Bone marrow (tissue), 2 donors: Measurements from ENCODE around the gene HMX3.
"Not testable (repeated sequence)": the region's sequence is repeated elsewhere in the genome, so short reads cannot be mapped to it uniquely, and the experiment has no call there.

Experiments used
- DNase-seq, 2 donors: peaks; one replicate each; lab custom pipeline; 2025; lab: John Stamatoyannopoulos, UW

The HMX3 gene

GRCh38 chr10:123148414-123149161 lies 12.8 kb downstream of the HMX3 start:
- no peak for DNase-seq

- no peak for DNase-seq
Measured at GRCh38 chr10:123149162-123149567, 13.4 kb downstream of the HMX3 start.

- no peak for DNase-seq
Measured at GRCh38 chr10:123149568-123150270, 13.9 kb downstream of the HMX3 start.

GRCh38 chr10:123150271-123150985 lies 14.7 kb downstream of the HMX3 start:
- DNase-seq, result no peak

- no peak for DNase-seq
Measured at GRCh38 chr10:123150986-123151736, 15.4 kb downstream of the HMX3 start.

GRCh38 chr10:123151737-123152135 lies 16.0 kb downstream of the HMX3 start:
- DNase-seq, result no peak

- DNase-seq, result no peak
Measured at GRCh38 chr10:123153486-123154091, 17.8 kb downstream of the HMX3 start.

- DNase-seq, result peak; percentile 63 to 98
Measured at GRCh38 chr10:123154092-123154710, 18.4 kb downstream of the HMX3 start, which contains the start of gene BUB3. Gene BUB3, plus strand, starts transcription at chr10:123154402. Its CDS starts 516 bp downstream, at chr10:123154918.

- no peak for DNase-seq
Measured at GRCh38 chr10:123154711-123155505, 19.1 kb downstream of the HMX3 start.

GRCh38 chr10:123156078-123156477 lies 20.3 kb downstream of the HMX3 start:
- no peak for DNase-seq

- DNase-seq, result no peak
Measured at GRCh38 chr10:123157210-123157609, 21.4 kb downstream of the HMX3 start.

- no peak for DNase-seq
Measured at GRCh38 chr10:123158682-123159081, 22.9 kb downstream of the HMX3 start.

- DNase-seq, result no peak
Measured at GRCh38 chr10:123160311-123160980, 24.7 kb downstream of the HMX3 start.

GRCh38 chr10:123164319-123164718 lies 28.5 kb downstream of the HMX3 start:
- DNase-seq, result no peak

- DNase-seq, result no peak
Measured at GRCh38 chr10:123165445-123166072, 29.8 kb downstream of the HMX3 start.

GRCh38 chr10:123166618-123167017 lies 30.8 kb downstream of the HMX3 start:
- no peak for DNase-seq

- no peak for DNase-seq
Measured at GRCh38 chr10:123170961-123171360, 35.2 kb downstream of the HMX3 start.

- not testable (repeated sequence) for DNase-seq
Measured at GRCh38 chr10:123171616-123172015, 35.8 kb downstream of the HMX3 start.
